IMR-90 (cell line): ENCODE data around the gene FNDC5. TPM values are rescaled to one million over a fixed set of nuclear protein-coding genes. Genes with fewer than 3 reads are reported as not detected.

Experiments
- ATAC-seq: fragments of 200-7000 bp; cut with Tn5 transposase; 2 replicates; pipeline ENCODE4 v1.9.1; 2020; ENCODE audit warnings: low read depth, mild to moderate bottlenecking, moderate library complexity
- BruUV-seq: library from RNA; stranded (reverse); fragments of 400-500 nt; replicated peaks from 2 replicates; lab custom pipeline; 2021; lab: Mats Ljungman, UMichigan
- CTCF ChIA-PET: fragments of 300-600 bp; formaldehyde crosslinking; extraction: SDS; loops from one replicate; lab custom pipeline; 2021; ENCODE audit warnings: antibody characterized with exemption; lab: Yijun Ruan, JAX
- POLR2A ChIA-PET: fragments of 300-600 bp; sonication (Branson Sonifier 250); formaldehyde crosslinking; loops from one replicate; lab custom pipeline; 2022; ENCODE audit warnings: antibody characterized with exemption; ENCODE audit not compliant: unreplicated experiment; lab: Charles Lee
- DNase-seq: peaks from one replicate; pipeline ENCODE4 v3.0.0; 2013
- H2AFZ ChIP-seq: replicated peaks from 2 replicates; pipeline ENCODE3; 2013; ENCODE audit warnings: low read length, mild to moderate bottlenecking; ENCODE audit not compliant: poor library complexity
- H2AK5ac ChIP-seq: 2 replicates; pipeline ENCODE4 v1.6.1; 2013; ENCODE audit warnings: low read depth, low read length, inconsistent platforms
- H2AK9ac ChIP-seq: replicated peaks from 2 replicates; pipeline ENCODE3; 2013; ENCODE audit warnings: mild to moderate bottlenecking, low read depth, low read length, moderate library complexity; ENCODE audit not compliant: poor library complexity
- H2BK120ac ChIP-seq: 2 replicates; pipeline ENCODE4 v1.6.1; 2013; ENCODE audit warnings: low read depth, low read length, inconsistent platforms
- H2BK15ac ChIP-seq: 3 replicates; pipeline ENCODE4 v1.6.1; 2013; ENCODE audit warnings: low read depth, low read length, inconsistent platforms
- H2BK20ac ChIP-seq: 2 replicates; pipeline ENCODE4 v1.6.1; 2013; ENCODE audit warnings: low read depth, mild to moderate bottlenecking, inconsistent platforms, low read length, moderate library complexity
- H2BK5ac ChIP-seq: 2 replicates; pipeline ENCODE4 v1.6.1; 2013; ENCODE audit warnings: mild to moderate bottlenecking, low read depth, low read length, inconsistent platforms; ENCODE audit not compliant: poor library complexity, severe bottlenecking
- H3K14ac ChIP-seq: replicated peaks from 2 replicates; pipeline ENCODE4 v1.6.1; 2013; ENCODE audit warnings: low read depth, low read length, inconsistent platforms
- H3K18ac ChIP-seq: 2 replicates; pipeline ENCODE4 v1.6.1; 2013; ENCODE audit warnings: low read depth, low read length, control low read depth
- H3K23ac ChIP-seq: 2 replicates; pipeline ENCODE4 v1.6.1; 2013; ENCODE audit warnings: low read depth, low read length, inconsistent platforms
- H3K27ac ChIP-seq: 2 replicates; pipeline ENCODE4 v1.5.1; 2013; ENCODE audit warnings: mild to moderate bottlenecking, control low read depth, low read length; ENCODE audit not compliant: insufficient read depth
- H3K27me3 ChIP-seq: 2 replicates; pipeline ENCODE4 v1.6.1; 2013; ENCODE audit warnings: low read length; ENCODE audit not compliant: control insufficient read depth, insufficient read depth
- H3K36me3 ChIP-seq: 2 replicates; pipeline ENCODE4 v1.6.1; 2013; ENCODE audit warnings: low read length, mixed read lengths; ENCODE audit not compliant: control insufficient read depth, insufficient read depth
- H3K4ac ChIP-seq: 2 replicates; pipeline ENCODE4 v1.6.1; 2013; ENCODE audit warnings: low read depth, low read length, inconsistent platforms
- H3K4me1 ChIP-seq: 2 replicates; pipeline ENCODE4 v1.6.1; 2013; ENCODE audit warnings: low read length, mixed read lengths; ENCODE audit not compliant: control insufficient read depth, insufficient read depth
- H3K4me2 ChIP-seq: 2 replicates; pipeline ENCODE4 v1.6.1; 2013; ENCODE audit warnings: low read depth, mild to moderate bottlenecking, control low read depth, low read length, moderate library complexity
- H3K4me3 ChIP-seq: 2 replicates; pipeline ENCODE4 v1.5.1; 2013; ENCODE audit warnings: low read depth, mild to moderate bottlenecking, control low read depth, low read length, moderate library complexity; ENCODE audit not compliant: insufficient read depth
- H3K56ac ChIP-seq: 2 replicates; pipeline ENCODE4 v1.6.1; 2013; ENCODE audit warnings: low read length, inconsistent platforms; ENCODE audit not compliant: insufficient read depth; ENCODE audit errors: extremely low read depth
- H3K79me1 ChIP-seq, 2 experiments: 2 replicates each; pipeline ENCODE4 v1.6.1; 2013; ENCODE audit warnings: low read length in 2 of 2, inconsistent platforms in 1 of 2, low read depth in 1 of 2
- H3K9ac ChIP-seq: 2 replicates; pipeline ENCODE4 v1.6.1; 2013; ENCODE audit warnings: low read depth, low read length, control low read depth
- H3K9me1 ChIP-seq: 2 replicates; pipeline ENCODE4 v1.6.1; 2013; ENCODE audit warnings: low read length, inconsistent platforms; ENCODE audit not compliant: insufficient read depth
- H3K9me3 ChIP-seq: 2 replicates; pipeline ENCODE4 v1.6.1; 2013; ENCODE audit warnings: low read length; ENCODE audit not compliant: control insufficient read depth, insufficient read depth
- H4K20me1 ChIP-seq: 2 replicates; pipeline ENCODE4 v1.6.1; 2013; ENCODE audit warnings: low read length, inconsistent platforms; ENCODE audit not compliant: insufficient read depth
- H4K5ac ChIP-seq: 2 replicates; pipeline ENCODE4 v1.6.1; 2013; ENCODE audit warnings: mild to moderate bottlenecking, low read depth, low read length, control low read depth
- H4K8ac ChIP-seq, 2 experiments: 2 replicates each; pipeline ENCODE4 v1.6.1; 2013; ENCODE audit warnings: low read depth in 2 of 2, low read length in 2 of 2, control low read depth in 1 of 2, inconsistent platforms in 1 of 2
- H4K91ac ChIP-seq: 2 replicates; pipeline ENCODE4 v1.6.1; 2013; ENCODE audit warnings: low read depth, low read length, inconsistent platforms; ENCODE audit not compliant: insufficient read depth
- BHLHE40 ChIP-seq: fragments of 150-350 bp; IDR thresholded peaks from 2 replicates; pipeline ENCODE4 v1.6.1; 2016; ENCODE audit warnings: mild to moderate bottlenecking, low read depth, low read length
- CEBPB ChIP-seq: IDR thresholded peaks from 2 replicates; pipeline ENCODE4 v1.6.1; 2012; ENCODE audit warnings: low read depth, low read length, improper control_type of control experiment
- CHD1 ChIP-seq: IDR thresholded peaks from 2 replicates; pipeline ENCODE4 v1.6.1; 2012; ENCODE audit warnings: low read depth, low read length, improper control_type of control experiment
- FOS ChIP-seq: fragments of 150-350 bp; IDR thresholded peaks from 2 replicates; pipeline ENCODE4 v1.6.1; 2016; ENCODE audit warnings: low read depth, low read length
- MAFK ChIP-seq: IDR thresholded peaks from 2 replicates; pipeline ENCODE4 v1.6.1; 2012; ENCODE audit warnings: low read depth, low read length, improper control_type of control experiment
- MAZ ChIP-seq: IDR thresholded peaks from 2 replicates; pipeline ENCODE4 v1.6.1; 2012; ENCODE audit warnings: low read depth, mild to moderate bottlenecking, low read length, improper control_type of control experiment, moderate library complexity, borderline replicate concordance
- MXI1 ChIP-seq: IDR thresholded peaks from 2 replicates; pipeline ENCODE4 v1.6.1; 2012; ENCODE audit warnings: low read depth, mild to moderate bottlenecking, low read length, moderate library complexity, borderline replicate concordance
- NFE2L2 ChIP-seq: fragments of 150-350 bp; IDR thresholded peaks from 2 replicates; pipeline ENCODE4 v1.6.1; 2016; ENCODE audit warnings: low read depth, mild to moderate bottlenecking, low read length
- POLR2A ChIP-seq: IDR thresholded peaks from 2 replicates; pipeline ENCODE4 v1.6.1; 2012; ENCODE audit warnings: mild to moderate bottlenecking, low read depth, low read length
- RAD21 ChIP-seq: IDR thresholded peaks from 2 replicates; pipeline ENCODE4 v1.6.1; 2012; ENCODE audit warnings: low read length, improper control_type of control experiment
- RCOR1 ChIP-seq: IDR thresholded peaks from 2 replicates; pipeline ENCODE4 v1.6.1; 2012; ENCODE audit warnings: mild to moderate bottlenecking, low read length, improper control_type of control experiment; ENCODE audit not compliant: insufficient replicate concordance
- RFX5 ChIP-seq: IDR thresholded peaks from 2 replicates; pipeline ENCODE4 v1.8.0; 2012; ENCODE audit warnings: low read depth, mild to moderate bottlenecking, low read length, moderate library complexity
- SMC3 ChIP-seq: fragments of 150-350 bp; IDR thresholded peaks from 2 replicates; pipeline ENCODE4 v1.6.1; 2016; ENCODE audit warnings: low read depth, mild to moderate bottlenecking, antibody characterized with exemption, low read length, moderate library complexity
- WGBS, 2 experiments: methylation state at CpG; one replicate each; pipeline versions ENCODE4 v1.1.5 to v1.1.7; 2013; ENCODE audit warnings: missing lambda C conversion rate in 2 of 2; ENCODE audit not compliant: insufficient read length in 1 of 2; ENCODE audit errors: extremely low coverage in 2 of 2; 5-methylcytosine and 5-hydroxymethylcytosine counted together
- dilution Hi-C: fragments of 300-500 bp; cut with HindIII; formaldehyde crosslinking; loops from one replicate; pipeline ENCODE4 v1.14.3; 2018; ENCODE audit warnings: low sequenced_read_pairs; ENCODE audit not compliant: unreplicated experiment
- in situ Hi-C: fragments of 300-500 bp; cut with MboI; formaldehyde crosslinking; loops from 3 replicates; pipeline ENCODE4 v1.14.3; 2019; ENCODE audit warnings: low sequenced_read_pairs, inconsistent platforms, mixed read lengths
- intact Hi-C: fragments of 100-400 bp; cut with micrococcal nuclease; formaldehyde crosslinking; loops from 2 replicates; pipeline ENCODE4 v1.10.0; 2022
- polyA plus RNA-seq, 3 experiments: library from polyadenylated mRNA; depleted of rRNA; stranded (reverse); fragments of >200 nt; gene quantifications; 2 replicates each; pipeline ENCODE4 v1.2.3, GENCODE V29; 2012; ENCODE audit warnings: low replicate concordance in 1 of 3
- total RNA-seq: library from RNA; depleted of rRNA; stranded (reverse); fragments of >200 nt; gene quantifications from 2 replicates; pipeline ENCODE4 v1.2.3, GENCODE V29; 2012
- TF ChIP-seq, protein P1 (sequence below): fragments of 150-350 bp; IDR thresholded peaks from 2 replicates; pipeline ENCODE4 v1.6.1; 2017; ENCODE audit warnings: mild to moderate bottlenecking, antibody characterized with exemption, low read length, low read depth
- TF ChIP-seq, protein P2 (sequence below): fragments of 150-350 bp; IDR thresholded peaks from 2 replicates; pipeline ENCODE4 v1.6.1; 2016; ENCODE audit warnings: low read depth, mild to moderate bottlenecking, low read length, moderate library complexity, borderline replicate concordance
- TF ChIP-seq, protein P3 (sequence below): conservative IDR thresholded peaks from 2 replicates; pipeline ENCODE4 v1.5.1; 2012; ENCODE audit warnings: mild to moderate bottlenecking, low read depth, low read length, improper control_type of control experiment

The FNDC5 gene
- total and polyA plus RNA-seq, 2 of the 4 experiments (the other 2 are of a cell fraction): 1.2 to 1.6 TPM

DNA sequence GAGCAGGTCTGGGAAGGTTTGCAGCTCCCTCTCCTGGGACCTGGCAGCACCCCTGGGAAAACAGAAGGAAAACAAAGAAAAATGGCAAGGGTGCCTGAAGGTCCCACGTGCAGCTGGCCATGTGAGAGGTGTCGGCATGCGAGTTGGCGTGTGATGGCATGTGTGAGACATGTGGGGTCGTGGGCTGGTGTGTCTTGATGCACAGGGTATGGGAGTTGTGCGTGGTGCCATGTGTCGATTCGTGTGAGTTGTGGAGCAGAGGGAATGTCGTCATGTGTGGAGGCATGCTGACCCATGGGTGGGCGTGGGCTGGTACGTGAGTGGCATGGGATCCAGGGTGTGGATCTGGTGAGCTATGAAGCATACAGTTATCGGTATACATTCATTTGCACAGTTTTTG, 16.9 kb upstream of the FNDC5 start:
- no peak for ATAC-seq
- Histone ChIP-seq H4K20me1 (peaks cover 3% of the 10 kb centered on the region; the same call in 1 of the 2 replicates), H2AFZ (no peak overlapping the region), H4K91ac (no peak overlapping the region), H3K27me3 (peaks cover 73% of the 10 kb centered on the region), H3K56ac (no peak overlapping the region), H3K9ac (no peak overlapping the region), H2BK15ac (no peak overlapping the region), H2AK5ac (no peak overlapping the region), H4K5ac (no peak overlapping the region), H3K27ac (no peak overlapping the region), H2BK5ac (no peak overlapping the region), H3K4me2 (no peak overlapping the region), H4K8ac (no peak overlapping the region), H3K14ac (no peak overlapping the region), H3K4ac (no peak overlapping the region), H2BK20ac (no peak overlapping the region), H3K18ac (no peak overlapping the region), H3K9me3 (no peaks in the 10 kb centered on the region; the same call in 1 of the 2 replicates), H3K4me1 (no peaks in the 10 kb centered on the region; the same call in 1 of the 2 replicates), H3K4me3 (no peak overlapping the region), H2BK120ac (no peak overlapping the region), H3K9me1 (peaks cover 4% of the 10 kb centered on the region; the same call in 1 of the 2 replicates), H3K23ac (no peak overlapping the region), H3K79me1 (no peaks in the 10 kb centered on the region), H2AK9ac (peak overlapping the region; percentile 42), H3K36me3 (no peaks in the 10 kb centered on the region)
- in situ Hi-C loops: no loop called here
- POLR2A ChIA-PET: no interaction called here
- dilution Hi-C loops: no loop called here
- intact Hi-C loops: loop anchor here (5.0 kb wide), 1 partner anchor 485 kb away; no protein-coding TSS in a partner anchor
- CTCF ChIA-PET: no interaction called here
- BruUV-seq: no TSS peak
- no CpG with 5 or more reads among the region's 12 CpGs for WGBS, 2 experiments
- TF ChIP-seq NFE2L2 (no peak), RFX5 (no peak), FOS (no peak), BHLHE40 (no peak), RCOR1 (no peak), CEBPB (no peak), MAZ (no peak), MAFK (no peak), MXI1 (no peak), SMC3 (no peak), CHD1 (no peak), RAD21 (no peak), POLR2A (no peak)
- TF ChIP-seq, protein P1, sequence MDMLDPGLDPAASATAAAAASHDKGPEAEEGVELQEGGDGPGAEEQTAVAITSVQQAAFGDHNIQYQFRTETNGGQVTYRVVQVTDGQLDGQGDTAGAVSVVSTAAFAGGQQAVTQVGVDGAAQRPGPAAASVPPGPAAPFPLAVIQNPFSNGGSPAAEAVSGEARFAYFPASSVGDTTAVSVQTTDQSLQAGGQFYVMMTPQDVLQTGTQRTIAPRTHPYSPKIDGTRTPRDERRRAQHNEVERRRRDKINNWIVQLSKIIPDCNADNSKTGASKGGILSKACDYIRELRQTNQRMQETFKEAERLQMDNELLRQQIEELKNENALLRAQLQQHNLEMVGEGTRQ: no peak
- TF ChIP-seq, protein P2, sequence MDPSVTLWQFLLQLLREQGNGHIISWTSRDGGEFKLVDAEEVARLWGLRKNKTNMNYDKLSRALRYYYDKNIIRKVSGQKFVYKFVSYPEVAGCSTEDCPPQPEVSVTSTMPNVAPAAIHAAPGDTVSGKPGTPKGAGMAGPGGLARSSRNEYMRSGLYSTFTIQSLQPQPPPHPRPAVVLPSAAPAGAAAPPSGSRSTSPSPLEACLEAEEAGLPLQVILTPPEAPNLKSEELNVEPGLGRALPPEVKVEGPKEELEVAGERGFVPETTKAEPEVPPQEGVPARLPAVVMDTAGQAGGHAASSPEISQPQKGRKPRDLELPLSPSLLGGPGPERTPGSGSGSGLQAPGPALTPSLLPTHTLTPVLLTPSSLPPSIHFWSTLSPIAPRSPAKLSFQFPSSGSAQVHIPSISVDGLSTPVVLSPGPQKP: no peak
- TF ChIP-seq, protein P3, sequence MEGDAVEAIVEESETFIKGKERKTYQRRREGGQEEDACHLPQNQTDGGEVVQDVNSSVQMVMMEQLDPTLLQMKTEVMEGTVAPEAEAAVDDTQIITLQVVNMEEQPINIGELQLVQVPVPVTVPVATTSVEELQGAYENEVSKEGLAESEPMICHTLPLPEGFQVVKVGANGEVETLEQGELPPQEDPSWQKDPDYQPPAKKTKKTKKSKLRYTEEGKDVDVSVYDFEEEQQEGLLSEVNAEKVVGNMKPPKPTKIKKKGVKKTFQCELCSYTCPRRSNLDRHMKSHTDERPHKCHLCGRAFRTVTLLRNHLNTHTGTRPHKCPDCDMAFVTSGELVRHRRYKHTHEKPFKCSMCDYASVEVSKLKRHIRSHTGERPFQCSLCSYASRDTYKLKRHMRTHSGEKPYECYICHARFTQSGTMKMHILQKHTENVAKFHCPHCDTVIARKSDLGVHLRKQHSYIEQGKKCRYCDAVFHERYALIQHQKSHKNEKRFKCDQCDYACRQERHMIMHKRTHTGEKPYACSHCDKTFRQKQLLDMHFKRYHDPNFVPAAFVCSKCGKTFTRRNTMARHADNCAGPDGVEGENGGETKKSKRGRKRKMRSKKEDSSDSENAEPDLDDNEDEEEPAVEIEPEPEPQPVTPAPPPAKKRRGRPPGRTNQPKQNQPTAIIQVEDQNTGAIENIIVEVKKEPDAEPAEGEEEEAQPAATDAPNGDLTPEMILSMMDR: no peak
- DNase-seq: no peak
